ENCODE data around the gene PI4KB. TPM values are rescaled to one million over a fixed set of nuclear protein-coding genes. Genes with fewer than 3 reads are reported as not detected.
"Not testable (repeated sequence)": the region's sequence is repeated elsewhere in the genome, so short reads cannot be mapped to it uniquely, and the experiment has no call there.

PI4KB gene
- total RNA-seq, 2 donors from 2014 or later, result 64.8 to 71.4 TPM

DNA sequence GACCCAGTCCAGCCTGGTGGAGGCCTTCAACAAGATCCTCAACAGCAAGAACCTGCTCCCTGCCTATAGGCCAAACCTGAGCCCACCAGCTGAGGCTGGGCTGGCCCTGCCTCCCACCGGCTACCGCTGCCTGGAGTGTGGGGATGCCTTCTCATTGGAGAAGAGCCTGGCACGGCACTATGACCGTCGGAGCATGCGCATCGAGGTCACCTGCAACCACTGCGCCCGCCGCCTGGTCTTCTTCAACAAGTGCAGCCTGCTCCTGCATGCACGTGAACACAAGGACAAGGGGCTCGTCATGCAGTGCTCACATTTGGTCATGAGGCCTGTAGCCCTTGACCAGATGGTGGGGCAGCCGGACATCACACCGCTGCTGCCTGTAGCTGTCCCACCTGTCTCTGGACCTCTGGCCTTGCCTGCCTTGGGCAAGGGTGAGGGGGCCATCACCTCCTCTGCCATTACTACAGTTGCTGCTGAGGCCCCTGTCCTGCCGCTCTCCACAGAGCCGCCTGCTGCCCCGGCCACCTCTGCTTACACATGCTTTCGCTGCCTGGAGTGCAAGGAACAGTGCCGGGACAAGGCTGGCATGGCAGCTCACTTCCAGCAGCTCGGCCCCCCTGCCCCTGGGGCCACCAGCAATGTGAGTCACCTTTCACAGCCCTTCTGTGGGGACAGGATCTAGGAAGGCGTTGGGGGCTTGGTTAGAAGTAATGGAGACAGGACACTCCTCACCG is 39.3 kb downstream of the PI4KB start:
- Mint-ChIP-seq H3K36me3 (ENCODE audit: insufficient read depth in 2 of 2) (peaks cover 7 to 13% of the 10 kb centered on the region in 2 donors), H3K9me3 (no peaks in the 10 kb centered on the region), H3K27ac (no peak overlapping the region), H3K4me3 (no peak overlapping the region), H3K4me1 (ENCODE audit: low read depth) (peaks cover 46% of the 10 kb centered on the region), H3K27me3 (ENCODE audit: low read depth) (no peaks in the 10 kb centered on the region)
- no peak for ATAC-seq (replicated peaks in 1 of 2)
- DNase-seq, result no peak

DNA sequence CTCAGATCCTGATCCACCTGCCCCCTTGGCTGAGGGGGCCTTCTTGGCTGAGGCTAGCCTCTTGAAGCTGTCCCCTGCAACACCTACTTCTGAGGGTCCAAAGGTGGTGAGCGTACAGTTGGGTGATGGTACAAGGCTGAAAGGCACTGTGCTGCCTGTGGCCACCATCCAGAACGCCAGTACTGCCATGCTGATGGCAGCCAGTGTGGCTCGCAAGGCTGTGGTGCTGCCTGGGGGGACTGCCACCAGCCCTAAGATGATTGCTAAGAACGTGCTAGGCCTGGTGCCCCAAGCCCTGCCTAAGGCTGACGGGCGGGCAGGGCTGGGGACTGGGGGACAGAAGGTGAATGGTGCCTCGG is 39.9 kb downstream of the PI4KB start:
- no peak overlapping the region for H3K27ac Mint-ChIP-seq
- H3K4me3 Mint-ChIP-seq, result no peak overlapping the region
- H3K4me1 Mint-ChIP-seq (ENCODE audit: low read depth), result peaks cover 46% of the 10 kb centered on the region
- H3K27me3 Mint-ChIP-seq (ENCODE audit: low read depth), result no peaks in the 10 kb centered on the region
- DNase-seq, result no peak
- no peak for ATAC-seq (replicated peaks in 1 of 2)
- no peaks in the 10 kb centered on the region for H3K9me3 Mint-ChIP-seq
- peaks cover 6 to 12% of the 10 kb centered on the region in 2 donors for H3K36me3 Mint-ChIP-seq (ENCODE audit: insufficient read depth in 2 of 2)

DNA sequence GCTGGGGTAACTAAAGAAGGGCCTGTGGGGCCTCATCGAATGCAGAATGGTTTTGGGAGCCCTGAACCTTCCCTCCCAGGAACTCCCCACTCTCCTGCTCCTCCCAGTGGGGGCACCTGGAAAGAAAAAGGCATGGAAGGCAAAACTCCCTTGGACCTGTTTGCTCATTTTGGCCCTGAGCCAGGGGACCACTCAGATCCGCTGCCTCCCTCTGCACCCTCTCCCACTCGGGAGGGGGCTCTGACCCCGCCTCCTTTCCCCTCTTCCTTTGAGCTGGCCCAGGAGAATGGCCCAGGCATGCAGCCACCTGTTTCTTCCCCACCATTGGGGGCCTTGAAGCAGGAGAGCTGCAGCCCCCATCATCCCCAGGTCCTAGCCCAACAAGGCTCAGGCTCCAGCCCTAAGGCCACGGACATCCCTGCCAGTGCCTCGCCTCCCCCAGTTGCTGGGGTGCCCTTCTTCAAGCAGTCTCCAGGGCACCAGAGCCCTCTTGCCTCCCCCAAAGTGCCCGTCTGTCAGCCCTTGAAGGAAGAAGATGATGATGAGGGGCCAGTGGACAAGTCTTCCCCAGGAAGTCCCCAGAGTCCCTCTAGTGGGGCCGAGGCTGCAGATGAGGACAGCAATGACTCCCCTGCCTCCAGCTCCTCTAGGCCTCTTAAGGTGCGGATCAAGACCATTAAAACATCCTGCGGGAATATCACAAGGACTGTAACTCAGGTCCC is 40.4 kb downstream of the PI4KB start:
- Mint-ChIP-seq H3K4me3 (no peak overlapping the region), H3K9me3 (no peaks in the 10 kb centered on the region), H3K27ac (no peak overlapping the region), H3K4me1 (ENCODE audit: low read depth) (peaks cover 46% of the 10 kb centered on the region), H3K27me3 (ENCODE audit: low read depth) (no peaks in the 10 kb centered on the region), H3K36me3 (ENCODE audit: insufficient read depth in 2 of 2) (peaks cover 6 to 12% of the 10 kb centered on the region in 2 donors)
- DNase-seq, result no peak
- ATAC-seq (replicated peaks in 1 of 2), result no peak

DNA sequence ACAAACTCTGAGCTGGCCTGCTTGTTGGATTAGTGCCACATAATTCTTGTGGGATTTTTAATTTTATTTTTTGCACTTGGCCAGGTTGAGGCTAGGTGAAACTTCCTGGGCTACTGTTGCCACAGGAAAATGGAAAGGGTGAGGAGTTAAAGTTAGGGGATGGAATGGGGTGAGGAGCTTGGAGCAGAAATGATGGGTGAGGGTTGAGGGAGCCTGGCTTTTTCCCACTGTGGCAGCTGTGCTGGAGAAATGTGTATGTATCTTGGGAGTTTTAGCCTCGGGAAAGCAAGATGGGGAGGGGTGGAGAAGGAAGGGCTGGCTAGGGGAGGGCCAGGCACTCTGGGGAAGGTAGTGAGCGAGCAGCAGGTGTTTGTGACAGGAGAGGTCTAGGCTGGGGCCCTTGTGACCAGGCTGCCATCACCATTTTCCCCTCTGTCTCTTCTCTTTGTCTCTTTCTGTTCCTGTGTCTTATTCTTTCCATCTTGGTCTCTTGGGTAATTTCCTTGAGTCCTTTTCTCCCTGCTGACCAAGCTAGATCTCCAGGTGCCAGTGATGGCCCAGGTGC is 43.1 kb downstream of the PI4KB start:
- Mint-ChIP-seq H3K4me1 (ENCODE audit: low read depth) (peaks cover 50% of the 10 kb centered on the region), H3K27ac (peak overlapping the region; percentile 85), H3K36me3 (ENCODE audit: insufficient read depth in 2 of 2) (peaks cover 4 to 9% of the 10 kb centered on the region in 2 donors), H3K27me3 (ENCODE audit: low read depth) (no peaks in the 10 kb centered on the region), H3K9me3 (no peaks in the 10 kb centered on the region), H3K4me3 (peak overlapping the region; percentile 90 to 93)
- DNase-seq, result no peak
- no peak for ATAC-seq (replicated peaks in 1 of 2)

DNA sequence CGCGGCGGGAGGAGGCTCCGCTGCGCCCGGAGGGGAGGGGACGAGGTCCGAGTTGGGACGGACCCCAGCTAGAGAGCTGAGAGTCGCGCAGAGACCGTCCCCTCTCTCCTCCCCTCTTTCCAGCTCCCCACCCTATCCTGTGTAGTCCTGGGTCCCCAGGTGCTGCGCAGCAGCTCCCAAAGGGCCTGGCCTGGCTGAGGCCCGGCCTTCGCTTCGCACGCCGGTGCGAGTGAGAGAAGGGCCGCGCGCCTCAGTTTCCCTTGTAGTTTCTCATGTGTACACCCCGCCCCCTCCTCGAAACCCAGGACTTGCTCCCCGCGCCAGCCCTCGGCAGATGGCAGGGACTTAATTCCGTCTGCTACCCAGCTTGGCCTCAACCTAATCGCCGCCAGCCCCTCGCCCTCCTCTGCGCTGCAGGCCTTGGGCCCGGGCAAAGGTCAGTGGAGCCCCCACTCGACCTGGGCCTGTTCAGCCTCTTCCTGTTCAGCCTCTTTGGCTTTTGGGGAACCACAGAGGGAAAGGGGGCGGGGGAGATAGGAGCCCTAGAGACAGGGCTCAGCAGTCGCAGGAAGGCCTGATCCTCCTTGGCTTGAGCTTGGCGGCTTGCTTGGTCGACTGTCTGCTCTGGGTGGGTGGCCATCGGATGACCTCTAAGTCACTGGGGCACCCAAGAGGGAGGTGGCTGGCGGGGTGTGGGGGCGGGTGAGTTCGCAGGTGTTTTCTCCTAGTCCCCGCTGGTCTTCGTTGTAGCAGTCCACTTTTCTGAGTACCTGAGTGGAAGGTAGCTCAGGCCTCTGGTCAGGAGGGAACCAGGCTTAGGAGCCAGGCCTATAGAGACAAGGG is 44.1 kb downstream of the PI4KB start:
- peaks cover 2 to 9% of the 10 kb centered on the region in 2 donors for H3K36me3 Mint-ChIP-seq (ENCODE audit: insufficient read depth in 2 of 2)
- H3K4me1 Mint-ChIP-seq (ENCODE audit: low read depth), result peaks cover 51% of the 10 kb centered on the region
- H3K27ac Mint-ChIP-seq, result peak overlapping the region; percentile 92
- peak; percentile 31 to 41 for DNase-seq
- H3K9me3 Mint-ChIP-seq, result no peaks in the 10 kb centered on the region
- peak overlapping the region; percentile 90 to 93 for H3K4me3 Mint-ChIP-seq
- no peaks in the 10 kb centered on the region for H3K27me3 Mint-ChIP-seq (ENCODE audit: low read depth)
- no peak for ATAC-seq (replicated peaks in 1 of 2)

DNA sequence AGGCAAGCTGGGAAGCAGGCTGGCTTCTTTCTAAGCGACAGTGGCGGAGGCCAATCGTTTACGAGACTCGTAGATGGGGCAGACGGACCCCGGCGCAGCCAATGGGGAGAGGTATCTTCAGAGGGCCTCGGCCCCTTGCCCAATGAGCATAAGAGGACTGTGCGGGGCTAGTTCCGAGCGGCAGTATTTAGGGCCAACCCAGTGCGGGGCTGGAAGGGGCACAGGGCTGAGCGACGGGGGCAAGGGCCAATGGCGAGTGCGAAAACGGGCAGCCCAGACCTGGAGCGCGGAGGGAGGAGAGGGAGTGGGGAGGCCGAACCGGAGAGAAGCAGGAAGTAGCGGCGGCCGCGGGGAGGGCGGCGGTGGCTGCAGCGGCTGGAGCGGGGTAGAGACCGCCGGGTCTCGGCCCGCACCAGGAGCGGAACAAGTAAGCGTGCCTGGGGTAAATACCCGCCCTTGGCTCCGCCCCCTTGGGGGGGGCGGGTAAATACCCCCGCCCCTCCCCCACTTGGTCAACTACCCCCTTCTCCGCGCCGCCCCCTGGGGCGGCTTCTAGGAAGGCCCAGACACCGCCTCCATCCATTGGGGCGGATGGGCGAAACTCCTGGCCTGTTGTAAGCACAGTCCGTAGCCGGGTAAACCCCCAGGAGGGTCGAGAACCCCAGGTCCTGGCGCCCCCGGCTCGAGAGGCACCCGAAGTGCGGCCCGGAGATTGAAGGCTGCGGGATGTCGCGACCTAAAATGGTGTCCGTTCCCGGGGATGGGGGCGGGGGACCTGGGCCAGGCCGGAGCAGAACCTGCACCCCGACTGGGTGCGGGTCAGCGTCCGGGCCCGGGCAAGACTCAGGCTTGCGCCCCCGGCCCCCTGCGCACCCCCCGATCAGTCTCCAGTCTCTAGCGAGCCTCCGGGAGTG is 45.0 kb downstream of the PI4KB start, which contains the start of gene ZNF687:
Gene ZNF687, plus strand, starts transcription at position 331 of the 914 bp plus-strand sequence. CDS start 3,993 bp downstream, outside the sequence.
- Mint-ChIP-seq H3K4me3 (peak within 1 kb of the TSS; percentile 93 to 98), H3K27ac (peak within 1 kb of the TSS; percentile 98), H3K9me3 (peaks cover under 1 to 1% of the 10 kb centered on the region in 2 donors), H3K36me3 (ENCODE audit: insufficient read depth in 2 of 2) (peaks cover 2 to 9% of the 10 kb centered on the region in 2 donors), H3K27me3 (ENCODE audit: low read depth) (no peaks in the 10 kb centered on the region), H3K4me1 (ENCODE audit: low read depth) (peaks cover 59% of the 10 kb centered on the region)
- peak; percentile 89 to 90 for ATAC-seq (replicated peaks in 1 of 2)
- DNase-seq, result peak; percentile 98 to 100

DNA sequence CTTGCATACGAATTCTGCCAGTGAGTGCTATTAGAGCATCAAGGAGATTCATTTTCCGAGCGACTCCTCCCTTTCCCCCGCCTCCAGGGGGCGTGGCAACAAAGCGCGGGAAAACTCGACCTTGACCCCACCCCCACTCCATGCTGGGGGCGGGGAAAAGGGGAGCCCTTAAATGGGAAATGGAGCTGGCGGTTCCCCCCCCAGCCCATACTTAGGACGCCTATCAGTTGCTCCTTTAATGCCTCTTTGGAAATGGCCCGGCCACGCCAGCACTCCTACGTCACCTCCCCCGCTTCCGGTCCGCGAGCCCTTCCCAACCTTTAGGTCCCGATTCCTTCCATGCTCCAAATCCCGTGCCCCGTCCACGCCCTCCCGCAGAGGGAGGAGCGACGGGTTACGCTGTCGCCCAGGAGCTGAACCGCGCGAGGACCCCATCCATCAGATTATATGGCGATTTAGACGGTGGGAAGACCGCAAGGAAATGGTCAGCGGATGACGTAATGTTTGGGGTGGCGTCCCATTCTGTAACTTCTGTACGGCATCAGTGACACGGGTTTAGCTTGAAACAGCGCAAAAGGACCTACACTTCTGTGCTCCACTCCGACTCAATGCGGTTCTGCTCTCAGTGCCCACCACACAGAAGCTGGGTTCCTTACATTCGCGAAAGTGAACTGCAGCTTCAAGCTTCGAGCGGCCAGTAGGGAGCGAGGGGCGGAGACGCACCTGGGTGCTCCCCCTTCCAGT is 45.8 kb downstream of the PI4KB start:
- ATAC-seq (replicated peaks in 1 of 2), result peak; percentile 51 to 53
- H3K4me3 Mint-ChIP-seq, result peak overlapping the region; percentile 93 to 98

DNA sequence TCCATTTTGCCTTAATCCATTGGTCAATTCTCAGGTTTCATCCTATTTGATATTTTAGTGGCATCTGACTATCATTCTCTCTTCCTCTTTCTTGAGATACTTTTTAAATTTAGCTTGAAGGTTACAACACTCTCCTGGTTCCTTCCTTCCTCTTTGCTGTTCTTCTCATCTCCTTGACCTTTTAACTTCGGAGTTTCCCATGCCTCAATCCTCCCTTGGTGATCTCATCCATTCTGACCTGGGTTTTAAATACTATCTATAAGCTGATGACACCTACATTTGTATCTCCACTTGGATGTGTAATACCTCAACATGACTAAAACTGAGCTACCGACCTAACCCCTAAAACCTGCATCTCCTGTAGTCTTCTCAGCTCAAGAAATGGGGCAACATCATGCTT is 50.0 kb downstream of the PI4KB start:
- peaks cover 3 to 4% of the 10 kb centered on the region in 2 donors for H3K9me3 Mint-ChIP-seq
- no peaks in the 10 kb centered on the region for H3K27me3 Mint-ChIP-seq (ENCODE audit: low read depth)
- H3K4me1 Mint-ChIP-seq (ENCODE audit: low read depth), result peaks cover 37% of the 10 kb centered on the region
- DNase-seq (peak; percentile 35 to 51), ATAC-seq (replicated peaks in 1 of 2) (peak; percentile 20 to 41)
- H3K27ac Mint-ChIP-seq, result peak overlapping the region; percentile 81
- peak overlapping the region; percentile 37 to 67 for H3K4me3 Mint-ChIP-seq
- H3K36me3 Mint-ChIP-seq (ENCODE audit: insufficient read depth in 2 of 2), result peaks cover 5 to 9% of the 10 kb centered on the region in 2 donors

More for the DNA sequence above, 45.8 kb downstream of the PI4KB start:
- no peaks in the 10 kb centered on the region for H3K27me3 Mint-ChIP-seq (ENCODE audit: low read depth)
- H3K4me1 Mint-ChIP-seq (ENCODE audit: low read depth), result peaks cover 68% of the 10 kb centered on the region
- peak overlapping the region; percentile 98 for H3K27ac Mint-ChIP-seq
- H3K9me3 Mint-ChIP-seq, result peaks cover 3 to 4% of the 10 kb centered on the region in 2 donors
- peaks cover 4 to 9% of the 10 kb centered on the region in 2 donors for H3K36me3 Mint-ChIP-seq (ENCODE audit: insufficient read depth in 2 of 2)
- DNase-seq, result peak; percentile 95 to 99

DNA sequence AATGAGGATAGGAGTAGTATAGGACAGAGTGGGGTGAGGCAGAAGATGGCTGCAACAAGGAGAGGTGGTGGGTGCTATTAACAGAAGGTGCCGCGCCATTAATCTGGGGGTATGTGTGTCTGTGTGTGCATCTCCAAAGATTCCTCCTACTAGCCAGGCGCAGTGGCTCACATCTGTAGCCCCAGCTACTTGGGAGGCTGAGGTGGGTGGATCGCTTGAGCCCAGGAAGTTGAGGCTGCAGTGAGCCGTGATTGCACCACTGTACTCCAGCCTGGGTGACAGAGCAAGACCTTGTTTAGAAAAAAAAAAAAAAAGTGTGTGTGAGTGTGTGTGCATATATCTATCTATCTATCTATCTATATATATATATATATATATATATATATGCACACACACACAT is 51.9 kb downstream of the PI4KB start:
- H3K36me3 Mint-ChIP-seq (ENCODE audit: insufficient read depth in 2 of 2); DNase-seq; H3K4me3 Mint-ChIP-seq; H3K9me3 Mint-ChIP-seq; H3K27me3 Mint-ChIP-seq (ENCODE audit: low read depth); H3K27ac Mint-ChIP-seq; ATAC-seq (replicated peaks in 1 of 2): not testable (repeated sequence)
- peaks cover 37% of the 10 kb centered on the region for H3K4me1 Mint-ChIP-seq (ENCODE audit: low read depth)

DNA sequence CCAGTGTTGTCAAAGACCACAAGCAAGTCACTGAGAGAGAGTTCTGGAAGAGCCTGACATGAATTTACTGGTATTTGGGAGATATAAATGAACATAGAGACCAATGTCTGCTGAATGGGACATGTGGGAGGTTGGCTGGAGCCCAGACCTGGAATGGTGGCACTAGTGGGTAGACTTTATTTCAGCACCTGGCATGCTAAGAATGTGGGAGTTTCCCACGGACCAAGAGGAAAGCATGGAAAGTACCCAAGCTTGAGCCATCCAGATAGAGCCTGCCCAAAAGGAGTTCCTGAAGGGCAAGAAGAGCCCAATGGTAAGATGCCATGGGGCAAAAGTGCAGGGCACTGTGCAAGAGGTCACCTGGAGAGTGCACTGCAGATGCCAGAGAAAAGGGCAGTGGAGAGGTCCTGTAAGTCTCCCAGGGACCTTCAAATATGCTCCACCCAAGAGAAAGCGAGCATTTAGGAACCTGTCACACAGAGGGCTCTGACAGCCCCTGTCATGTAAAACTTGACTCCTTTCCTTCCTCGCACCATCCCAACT is 53.2 kb downstream of the PI4KB start:
- DNase-seq, result no peak
- H3K4me3 Mint-ChIP-seq, result no peak overlapping the region
- no peak overlapping the region for H3K27ac Mint-ChIP-seq
- no peaks in the 10 kb centered on the region for H3K27me3 Mint-ChIP-seq (ENCODE audit: low read depth)
- no peak for ATAC-seq (replicated peaks in 1 of 2)
- peaks cover 26% of the 10 kb centered on the region for H3K4me1 Mint-ChIP-seq (ENCODE audit: low read depth)
- peaks cover 3 to 4% of the 10 kb centered on the region in 2 donors for H3K9me3 Mint-ChIP-seq
- H3K36me3 Mint-ChIP-seq (ENCODE audit: insufficient read depth in 2 of 2), result peaks cover 5 to 13% of the 10 kb centered on the region in 2 donors

DNA sequence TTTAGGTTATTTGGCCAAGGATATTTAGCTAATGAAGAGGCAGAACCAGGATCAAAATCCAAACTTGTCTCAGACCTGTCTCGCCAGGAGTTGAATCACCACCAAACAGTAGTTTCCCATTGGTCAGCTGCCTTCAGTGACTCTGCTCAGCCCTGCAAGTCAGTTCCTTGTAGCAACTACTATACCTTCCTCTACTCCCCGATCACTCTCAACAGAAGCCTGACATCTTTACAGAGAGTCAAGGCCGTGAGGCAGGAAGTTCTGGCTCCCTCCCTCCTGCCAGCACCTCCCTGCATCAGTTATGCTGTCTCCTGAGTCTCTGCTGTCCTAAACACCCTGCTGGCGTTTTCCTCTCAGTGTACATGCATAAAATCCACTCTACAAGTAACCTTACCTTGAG is 59.5 kb downstream of the PI4KB start:
- peak overlapping the region; percentile 12 for H3K27ac Mint-ChIP-seq
- no peaks in the 10 kb centered on the region for H3K27me3 Mint-ChIP-seq (ENCODE audit: low read depth)
- no peaks in the 10 kb centered on the region for H3K9me3 Mint-ChIP-seq
- H3K4me1 Mint-ChIP-seq (ENCODE audit: low read depth), result no peaks in the 10 kb centered on the region
- H3K4me3 Mint-ChIP-seq, result no peak overlapping the region
- H3K36me3 Mint-ChIP-seq (ENCODE audit: insufficient read depth in 2 of 2), result peaks cover 4 to 28% of the 10 kb centered on the region in 2 donors
- no peak for ATAC-seq (replicated peaks in 1 of 2)
- DNase-seq, result no peak

Measured in activated T-cell treated with anti-CD3 and anti-CD28 coated beads, Interleukin-2, amount 50 U/mL, for 72 hours (primary cell).